OCI-LY3 (cell line): ENCODE results near the gene PTCD3.
A peak's percentile ranks its signal among the peaks of the same experiment; 100 is the strongest.

Experiments
- H2AFZ ChIP-seq: fragments of 200-600, 300-600 bp; shearing (Covaris generic); 2 replicates; pipeline ENCODE4 v1.6.0; 2014; ENCODE audit warnings: antibody characterized with exemption, low read depth, low read length
- H3K27ac ChIP-seq: fragments of 200-600, 300-600 bp; sonication (generic); 2 replicates; pipeline ENCODE4 v1.5.1; 2014; ENCODE audit warnings: mild to moderate bottlenecking, low read length, moderate library complexity, mixed read lengths
- H3K27me3 ChIP-seq: fragments of 200-600, 300-600 bp; sonication (generic); 2 replicates; pipeline ENCODE4 v1.6.1; 2014; ENCODE audit warnings: low read depth, low read length, mixed read lengths
- H3K36me3 ChIP-seq: fragments of 200-600, 300-600 bp; sonication (generic); replicated peaks from 2 replicates; pipeline ENCODE3; 2014; ENCODE audit warnings: low read depth, low read length, mixed read lengths
- H3K4me1 ChIP-seq: fragments of 300-600, 200-600 bp; sonication (generic); 2 replicates; pipeline ENCODE4 v1.6.1; 2014; ENCODE audit warnings: low read length, mixed read lengths
- H3K4me2 ChIP-seq: fragments of 200-600, 300-600 bp; sonication (generic); 2 replicates; pipeline ENCODE4 v1.6.1; 2014; ENCODE audit warnings: low read length, mixed read lengths
- H3K4me3 ChIP-seq: fragments of 300-600, 200-600 bp; sonication (generic); 2 replicates; pipeline ENCODE4 v1.5.1; 2014; ENCODE audit warnings: antibody characterized with exemption, mild to moderate bottlenecking, low read length, moderate library complexity
- H3K79me2 ChIP-seq: fragments of 300-600, 200-600 bp; shearing (Covaris generic); 2 replicates; pipeline ENCODE4 v1.6.1; 2014; ENCODE audit warnings: mild to moderate bottlenecking, low read length, mixed read lengths
- H3K9ac ChIP-seq: fragments of 300-600, 200-600 bp; shearing (Covaris generic); 2 replicates; pipeline ENCODE4 v1.6.0; 2014; ENCODE audit warnings: mild to moderate bottlenecking, low read length, moderate library complexity
- H3K9me3 ChIP-seq: fragments of 200-600, 300-600 bp; shearing (Covaris generic); 2 replicates; pipeline ENCODE4 v1.6.1; 2014; ENCODE audit warnings: low read length, mixed read lengths; ENCODE audit not compliant: insufficient read depth
- H4K20me1 ChIP-seq: fragments of 200-600, 300-600 bp; sonication (generic); 2 replicates; pipeline ENCODE4 v1.6.1; 2016; ENCODE audit warnings: low read length, mixed read lengths; ENCODE audit not compliant: insufficient read depth
- EZH2phosphoT487 ChIP-seq: fragments of 200-600 bp; shearing (Covaris generic); IDR thresholded peaks from 2 replicates; pipeline ENCODE4 v1.6.1; 2018; ENCODE audit warnings: antibody characterized with exemption, mixed run types, low read depth
- TF ChIP-seq, protein P1 (sequence below): fragments of 200-600, 300-600 bp; sonication (generic); IDR thresholded peaks from 2 replicates; pipeline ENCODE4 v1.5.1; 2014; ENCODE audit warnings: antibody characterized with exemption, low read length, low read depth

Gene PTCD3

DNA sequence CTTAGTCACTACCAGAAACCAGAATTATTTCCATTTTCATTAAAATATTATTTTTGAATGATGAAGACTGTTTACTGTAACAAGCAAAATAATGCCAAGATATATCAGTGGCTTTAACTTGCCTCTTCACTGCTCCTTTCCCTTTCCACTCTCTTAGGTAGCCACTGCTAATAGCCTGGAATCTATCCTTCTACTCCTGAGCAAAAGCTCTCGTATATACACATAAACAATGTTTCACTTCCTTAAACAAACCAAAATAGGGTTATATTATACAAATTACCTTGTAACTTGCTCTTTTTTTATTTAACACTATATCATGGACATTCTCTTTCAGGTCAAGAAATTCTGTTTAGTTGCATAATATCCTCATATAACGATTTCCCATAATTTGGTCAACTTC is 68.4 kb downstream of the PTCD3 start:
- Histone ChIP-seq H3K4me1 (peaks cover 10% of the 10 kb centered on the region), H3K27me3 (no peaks in the 10 kb centered on the region), H3K27ac (no peak overlapping the region), H2AFZ (no peak overlapping the region), H3K36me3 (peaks cover 23% of the 10 kb centered on the region), H3K79me2 (peaks cover 22% of the 10 kb centered on the region), H3K4me3 (no peak overlapping the region), H3K9ac (no peak overlapping the region), H4K20me1 (0 out of 2 replicates have a peak, but pooled peaks cover 4% of the 10 kb centered on the region), H3K9me3 (no peaks in the 10 kb centered on the region), H3K4me2 (peak overlapping the region; percentile 16; the same call in 1 of the 2 replicates)
- TF ChIP-seq, protein P1, sequence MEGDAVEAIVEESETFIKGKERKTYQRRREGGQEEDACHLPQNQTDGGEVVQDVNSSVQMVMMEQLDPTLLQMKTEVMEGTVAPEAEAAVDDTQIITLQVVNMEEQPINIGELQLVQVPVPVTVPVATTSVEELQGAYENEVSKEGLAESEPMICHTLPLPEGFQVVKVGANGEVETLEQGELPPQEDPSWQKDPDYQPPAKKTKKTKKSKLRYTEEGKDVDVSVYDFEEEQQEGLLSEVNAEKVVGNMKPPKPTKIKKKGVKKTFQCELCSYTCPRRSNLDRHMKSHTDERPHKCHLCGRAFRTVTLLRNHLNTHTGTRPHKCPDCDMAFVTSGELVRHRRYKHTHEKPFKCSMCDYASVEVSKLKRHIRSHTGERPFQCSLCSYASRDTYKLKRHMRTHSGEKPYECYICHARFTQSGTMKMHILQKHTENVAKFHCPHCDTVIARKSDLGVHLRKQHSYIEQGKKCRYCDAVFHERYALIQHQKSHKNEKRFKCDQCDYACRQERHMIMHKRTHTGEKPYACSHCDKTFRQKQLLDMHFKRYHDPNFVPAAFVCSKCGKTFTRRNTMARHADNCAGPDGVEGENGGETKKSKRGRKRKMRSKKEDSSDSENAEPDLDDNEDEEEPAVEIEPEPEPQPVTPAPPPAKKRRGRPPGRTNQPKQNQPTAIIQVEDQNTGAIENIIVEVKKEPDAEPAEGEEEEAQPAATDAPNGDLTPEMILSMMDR, result no peak
- no peak for TF ChIP-seq EZH2phosphoT487

DNA sequence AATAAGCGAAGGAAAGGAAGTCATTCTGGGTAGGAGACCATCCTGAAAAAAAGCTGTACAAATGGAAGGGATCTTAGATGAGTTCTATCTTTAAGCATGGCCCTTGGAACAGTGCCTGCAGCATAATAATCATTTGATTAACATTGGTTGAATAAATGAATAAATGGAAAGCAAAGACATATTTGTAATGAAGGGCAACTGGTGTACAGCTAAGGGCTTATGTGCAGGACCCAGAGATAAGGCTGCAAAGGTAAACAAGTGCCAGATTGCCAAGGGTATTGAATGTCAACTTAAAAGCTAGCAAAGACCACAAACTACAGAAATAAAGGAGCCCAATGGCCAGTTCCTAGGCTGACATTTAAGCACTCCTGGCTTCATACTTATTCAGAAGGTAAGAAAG is 69.8 kb downstream of the PTCD3 start:
- Histone ChIP-seq H2AFZ (no peak overlapping the region), H3K4me3 (no peak overlapping the region), H3K4me1 (peaks cover 10% of the 10 kb centered on the region), H3K4me2 (no peak overlapping the region), H3K9ac (no peak overlapping the region), H3K27ac (no peak overlapping the region), H3K79me2 (peaks cover 23% of the 10 kb centered on the region), H3K27me3 (no peaks in the 10 kb centered on the region), H3K9me3 (no peaks in the 10 kb centered on the region), H4K20me1 (0 out of 2 replicates have a peak, but pooled peaks cover 4% of the 10 kb centered on the region), H3K36me3 (peaks cover 24% of the 10 kb centered on the region)
- TF ChIP-seq EZH2phosphoT487, result no peak
- TF ChIP-seq, protein P1, result no peak

DNA sequence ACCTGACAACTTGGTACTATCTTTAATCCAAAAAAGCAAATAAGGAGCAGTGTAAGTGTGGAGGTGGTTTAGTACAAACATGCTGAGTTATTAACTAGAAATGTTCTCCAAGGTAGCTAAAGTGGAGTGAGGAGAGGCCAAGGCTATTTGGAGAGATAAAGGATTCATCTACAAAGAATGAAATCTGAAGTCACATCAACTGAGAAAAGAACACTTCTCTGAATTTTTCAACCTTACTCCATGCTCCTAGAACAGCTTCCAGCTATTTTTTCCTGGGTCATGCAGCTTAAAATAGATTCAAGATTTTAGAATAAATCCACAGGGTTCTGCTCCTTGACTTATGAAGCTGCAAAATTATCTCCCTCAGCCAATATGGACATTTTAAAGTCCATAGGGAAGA is 70.6 kb downstream of the PTCD3 start:
- Histone ChIP-seq H3K4me3 (no peak overlapping the region), H3K9ac (no peak overlapping the region), H3K36me3 (peaks cover 27% of the 10 kb centered on the region), H3K4me1 (peaks cover 10% of the 10 kb centered on the region), H4K20me1 (0 out of 2 replicates have a peak, but pooled peaks cover 4% of the 10 kb centered on the region), H2AFZ (no peak overlapping the region), H3K79me2 (peaks cover 31% of the 10 kb centered on the region), H3K27me3 (no peaks in the 10 kb centered on the region), H3K27ac (no peak overlapping the region), H3K4me2 (no peak overlapping the region), H3K9me3 (no peaks in the 10 kb centered on the region)
- no peak for TF ChIP-seq EZH2phosphoT487
- TF ChIP-seq, protein P1, result no peak

DNA sequence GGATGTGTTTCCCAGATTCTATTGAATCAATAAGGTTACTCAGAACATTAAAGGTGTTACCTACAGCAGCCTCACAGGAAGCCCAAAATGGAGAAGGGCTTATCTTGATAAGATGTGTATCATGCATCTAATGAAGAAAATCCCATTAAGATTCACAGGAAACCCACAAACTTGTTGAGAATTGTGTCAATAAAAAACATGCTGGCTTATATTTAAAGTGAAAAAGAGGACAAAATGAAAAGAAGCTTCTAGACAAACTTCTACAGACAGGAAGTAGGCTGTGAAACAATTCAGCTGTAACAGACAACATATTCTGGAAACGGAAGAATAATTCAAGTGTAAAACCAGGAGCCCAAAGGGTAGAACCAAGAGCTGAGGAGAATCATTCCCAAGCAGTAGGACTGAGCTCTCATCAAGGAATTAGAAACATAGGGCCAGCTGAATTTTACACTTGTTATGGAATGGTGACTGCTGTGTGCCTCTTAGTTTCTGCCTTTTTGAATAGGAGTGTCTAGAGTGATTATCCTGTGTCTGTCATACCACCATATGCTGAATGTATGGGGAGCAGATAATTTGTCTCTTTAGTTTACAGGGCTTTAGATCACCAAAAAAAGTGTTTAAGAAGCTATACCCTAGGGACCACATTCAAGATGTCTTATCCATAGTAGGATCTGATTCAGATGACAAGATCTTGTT is 79.6 kb downstream of the PTCD3 start:
- peak overlapping the region; percentile 6 for H3K4me2 ChIP-seq
- H3K27ac ChIP-seq, result peak overlapping the region; percentile 16; the same call in 1 of the 2 replicates
- peaks cover 21% of the 10 kb centered on the region for H3K4me1 ChIP-seq
- peaks cover 35% of the 10 kb centered on the region for H4K20me1 ChIP-seq
- TF ChIP-seq EZH2phosphoT487, result no peak
- TF ChIP-seq, protein P1, result no peak
- H3K79me2 ChIP-seq, result peaks cover 99% of the 10 kb centered on the region
- H2AFZ ChIP-seq, result no peak overlapping the region
- H3K27me3 ChIP-seq, result no peaks in the 10 kb centered on the region
- H3K9ac ChIP-seq, result no peak overlapping the region
- H3K9me3 ChIP-seq, result no peaks in the 10 kb centered on the region
- no peak overlapping the region for H3K4me3 ChIP-seq
- H3K36me3 ChIP-seq, result peaks cover 20% of the 10 kb centered on the region
